Bronchial epithelial cell (primary cell): ENCODE measurements around the gene PER3. TPM values are rescaled to one million over a fixed set of nuclear protein-coding genes. Genes with fewer than 3 reads are reported as not detected.

Experiments used
- DNase-seq: peaks from one replicate; pipeline ENCODE4 v3.0.0-alpha.2; 2010; ENCODE audit warnings: low read depth
- FAIRE-seq: peaks from 2 replicates; lab custom pipeline; 2011; peaks lifted over from hg19 to GRCh38; lab: Jason Lieb, UNC
- H3K27me3 ChIP-seq: 2 replicates; pipeline ENCODE4 v1.5.1; 2011; ENCODE audit warnings: low read length; ENCODE audit not compliant: control insufficient read depth, insufficient read depth
- H3K36me3 ChIP-seq: 2 replicates; pipeline ENCODE4 v1.5.1; 2011; ENCODE audit warnings: low read length; ENCODE audit not compliant: control insufficient read depth, insufficient read depth
- H3K4me3 ChIP-seq: 2 replicates; pipeline ENCODE4 v1.5.1; 2011; ENCODE audit warnings: mild to moderate bottlenecking, low read depth, low read length, control low read depth
- CTCF ChIP-seq: IDR thresholded peaks from 2 replicates; pipeline ENCODE4 v1.5.1; 2011; ENCODE audit warnings: mild to moderate bottlenecking, moderate library complexity, low read length, control low read depth, inconsistent platforms; ENCODE audit not compliant: insufficient read depth, severe bottlenecking
- total RNA-seq: library from RNA; depleted of rRNA; stranded (reverse); fragments of >200 nt; gene quantifications from 2 replicates; pipeline ENCODE4 v1.2.1, GENCODE V29; 2014

PER3 gene
- total RNA-seq, 1 donor from 2014 or later, result 4.5 TPM

- DNase-seq (no peak), FAIRE-seq (no peak)
- Histone ChIP-seq H3K36me3 (no peaks in the 10 kb centered on the region), H3K4me3 (no peak overlapping the region), H3K27me3 (no peaks in the 10 kb centered on the region)
- no peak for TF ChIP-seq CTCF
Measured at GRCh38 chr1:7833035-7833434, 48.9 kb downstream of the PER3 start.

- no peak overlapping the region for H3K4me3 ChIP-seq
- no peaks in the 10 kb centered on the region for H3K27me3 ChIP-seq
- DNase-seq, result no peak
- no peak for TF ChIP-seq CTCF
- no peaks in the 10 kb centered on the region for H3K36me3 ChIP-seq
- no peak for FAIRE-seq
Measured at GRCh38 chr1:7838714-7839113, 54.6 kb downstream of the PER3 start.

GRCh38 chr1:7839526-7839925 lies 55.4 kb downstream of the PER3 start:
- Histone ChIP-seq H3K4me3 (no peak overlapping the region), H3K27me3 (no peaks in the 10 kb centered on the region), H3K36me3 (no peaks in the 10 kb centered on the region)
- DNase-seq, result no peak
- no peak for TF ChIP-seq CTCF
- no peak for FAIRE-seq

GRCh38 chr1:7842517-7842916 lies 58.4 kb downstream of the PER3 start:
- Histone ChIP-seq H3K4me3 (no peak overlapping the region), H3K27me3 (no peaks in the 10 kb centered on the region), H3K36me3 (no peaks in the 10 kb centered on the region)
- FAIRE-seq (no peak), DNase-seq (no peak)
- no peak for TF ChIP-seq CTCF

- DNase-seq (no peak), FAIRE-seq (no peak)
- H3K36me3 ChIP-seq, result no peaks in the 10 kb centered on the region
Measured at GRCh38 chr1:7845761-7846160, 61.7 kb downstream of the PER3 start.

More at GRCh38 chr1:7845761-7846160, 61.7 kb downstream of the PER3 start:
- Histone ChIP-seq H3K27me3 (no peaks in the 10 kb centered on the region), H3K4me3 (no peak overlapping the region)
- no peak for TF ChIP-seq CTCF
